CD4-positive, alpha-beta T cell treated with Interleukin-12 subunit alpha and Interleukin-12 subunit beta, for 1 hour (primary cell): Measurements from ENCODE around the gene INPP4A.
"Not testable (repeated sequence)": the region's sequence is repeated elsewhere in the genome, so short reads cannot be mapped to it uniquely, and the experiment has no call there.

Experiments
- DNase-seq: peaks from one replicate; pipeline ENCODE4 v3.0.0-alpha.2; 2020

Gene INPP4A

GRCh38 chr2:98444436-98445176 lies at the start of gene INPP4A:
Gene INPP4A, plus strand, starts transcription at chr2:98444858. Its CDS starts 75,191 bp downstream, at chr2:98520049.
- DNase-seq: peak; percentile 85

GRCh38 chr2:98395977-98396376 lies 48.7 kb upstream of the INPP4A start:
- no peak for DNase-seq

GRCh38 chr2:98396745-98397355 lies 47.8 kb upstream of the INPP4A start:
- DNase-seq: no peak

- no peak for DNase-seq
These were observed 45.5 kb upstream of the INPP4A start for GRCh38 chr2:98399140-98399539.

GRCh38 chr2:98403878-98404277 lies 40.8 kb upstream of the INPP4A start:
- DNase-seq: no peak

- no peak for DNase-seq
These were observed 40.0 kb upstream of the INPP4A start for GRCh38 chr2:98404556-98405250.

- no peak for DNase-seq
These were observed 39.4 kb upstream of the INPP4A start for GRCh38 chr2:98405301-98405700.

GRCh38 chr2:98408155-98408554 lies 36.5 kb upstream of the INPP4A start:
- no peak for DNase-seq

- peak; percentile 80 for DNase-seq
These were observed 31.8 kb upstream of the INPP4A start for GRCh38 chr2:98412751-98413458.

- not testable (repeated sequence) for DNase-seq
These were observed 30.4 kb upstream of the INPP4A start for GRCh38 chr2:98414246-98414645.

GRCh38 chr2:98415719-98416248 lies 28.9 kb upstream of the INPP4A start:
- not testable (repeated sequence) for DNase-seq

GRCh38 chr2:98416383-98417159 lies 28.1 kb upstream of the INPP4A start:
- no peak for DNase-seq

- no peak for DNase-seq
These were observed 25.1 kb upstream of the INPP4A start for GRCh38 chr2:98419544-98419943.

GRCh38 chr2:98419977-98420725 lies 24.5 kb upstream of the INPP4A start:
- no peak for DNase-seq

GRCh38 chr2:98422449-98422848 lies 22.2 kb upstream of the INPP4A start:
- no peak for DNase-seq

GRCh38 chr2:98426771-98427170 lies 17.9 kb upstream of the INPP4A start:
- no peak for DNase-seq

- DNase-seq: no peak
These were observed 12.5 kb upstream of the INPP4A start for GRCh38 chr2:98432145-98432544.

GRCh38 chr2:98433363-98433964 lies 11.2 kb upstream of the INPP4A start:
- DNase-seq: no peak

- DNase-seq: no peak
These were observed 10.2 kb upstream of the INPP4A start for GRCh38 chr2:98434492-98434891.

GRCh38 chr2:98435670-98436069 lies 9.0 kb upstream of the INPP4A start:
- not testable (repeated sequence) for DNase-seq

GRCh38 chr2:98436734-98437133 lies 7.9 kb upstream of the INPP4A start:
- DNase-seq: no peak
